Calu3 (cell line): ENCODE results near the gene CAMK1D. TPM values are rescaled to one million over a fixed set of nuclear protein-coding genes. Genes with fewer than 3 reads are reported as not detected.

Source experiments
- BruUV-seq: library from RNA; stranded (reverse); fragments of 400-500 nt; replicated peaks from 2 replicates; lab custom pipeline; 2021; lab: Mats Ljungman, UMichigan
- CTCF ChIA-PET: fragments of 300-600 bp; sonication (Branson Sonifier 250); formaldehyde crosslinking; loops from one replicate; lab custom pipeline; 2022; ENCODE audit warnings: antibody characterized with exemption; lab: Charles Lee
- DNase-seq: peaks from one replicate; pipeline ENCODE4 v3.0.0; 2022
- H3K27ac Mint-ChIP-seq: one replicate; pipeline ENCODE4 v1.8.0; 2022; ENCODE audit warnings: mixed read lengths; ENCODE audit not compliant: unreplicated experiment
- H3K27me3 Mint-ChIP-seq: one replicate; pipeline ENCODE4 v1.8.0; 2022; ENCODE audit warnings: mixed read lengths; ENCODE audit not compliant: unreplicated experiment
- H3K36me3 Mint-ChIP-seq: one replicate; pipeline ENCODE4 v1.8.0; 2022; ENCODE audit warnings: mild to moderate bottlenecking, moderate library complexity, mixed read lengths; ENCODE audit not compliant: insufficient read depth, unreplicated experiment
- H3K4me1 Mint-ChIP-seq: one replicate; pipeline ENCODE4 v1.8.0; 2022; ENCODE audit warnings: mild to moderate bottlenecking, low read depth, mixed read lengths; ENCODE audit not compliant: unreplicated experiment
- H3K4me3 Mint-ChIP-seq: one replicate; pipeline ENCODE4 v1.8.0; 2022; ENCODE audit warnings: mild to moderate bottlenecking, low read depth, moderate library complexity, mixed read lengths; ENCODE audit not compliant: unreplicated experiment
- H3K9me3 Mint-ChIP-seq: one replicate; pipeline ENCODE4 v1.8.0; 2022; ENCODE audit warnings: low read depth, mixed read lengths; ENCODE audit not compliant: unreplicated experiment
- CTCF ChIP-seq: fragments of 200-600 bp; IDR thresholded peaks from one replicate; pipeline ENCODE4 v1.8.0; 2022; ENCODE audit warnings: antibody characterized with exemption; ENCODE audit not compliant: unreplicated experiment
- intact Hi-C: fragments of 100-400 bp; cut with micrococcal nuclease; formaldehyde crosslinking; loops from one replicate; pipeline ENCODE4 v1.10.0; 2022; ENCODE audit not compliant: unreplicated experiment
- total RNA-seq: library from RNA; stranded (reverse); gene quantifications from 2 replicates; pipeline ENCODE4 v1.2.3, GENCODE V29; 2022

CAMK1D gene
- total RNA-seq, 1 experiment from 2014 or later: 2.6 TPM

DNA sequence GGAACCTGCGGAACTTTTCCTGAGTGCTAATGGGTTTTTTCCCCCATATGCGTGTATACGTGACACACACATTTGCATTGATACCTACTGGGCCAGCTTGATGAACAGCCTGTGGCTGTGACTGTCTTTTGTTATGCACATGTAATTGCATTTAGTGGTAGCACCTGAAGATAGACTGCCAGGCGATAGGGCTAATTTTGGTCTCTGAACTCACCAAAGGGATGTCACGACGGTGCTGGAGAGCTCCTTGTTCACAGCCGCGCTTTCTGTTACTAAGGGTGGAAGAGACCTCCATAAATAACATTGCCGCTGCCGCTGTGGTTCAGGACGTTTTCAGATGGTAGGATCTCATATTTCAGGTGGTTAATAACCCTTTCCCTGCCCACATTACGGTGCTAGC lies 133.2 kb downstream of the CAMK1D start:
- no peak for DNase-seq
- CTCF ChIA-PET: no interaction called here
- intact Hi-C loops: no loop called here
- H3K4me1 Mint-ChIP-seq: no peaks in the 10 kb centered on the region
- no TSS peak for BruUV-seq
- no peaks in the 10 kb centered on the region for H3K36me3 Mint-ChIP-seq
- no peak overlapping the region for H3K4me3 Mint-ChIP-seq
- no peaks in the 10 kb centered on the region for H3K9me3 Mint-ChIP-seq
- H3K27ac Mint-ChIP-seq: no peak overlapping the region
- peaks cover 56% of the 10 kb centered on the region for H3K27me3 Mint-ChIP-seq
- no peak for TF ChIP-seq CTCF

GRCh38 chr10:12484002-12484918 lies 134.9 kb downstream of the CAMK1D start:
- Mint-ChIP-seq H3K4me1 (no peaks in the 10 kb centered on the region), H3K27me3 (peaks cover 58% of the 10 kb centered on the region), H3K9me3 (no peaks in the 10 kb centered on the region), H3K4me3 (no peak overlapping the region), H3K27ac (no peak overlapping the region), H3K36me3 (no peaks in the 10 kb centered on the region)
- TF ChIP-seq CTCF: no peak
- intact Hi-C loops: no loop called here
- CTCF ChIA-PET: interaction anchor here (0.7 kb wide), 1 partner anchor 221 kb away, joined by 3 read pairs; no protein-coding TSS in a partner anchor
- no peak for DNase-seq
- BruUV-seq: no TSS peak

DNA sequence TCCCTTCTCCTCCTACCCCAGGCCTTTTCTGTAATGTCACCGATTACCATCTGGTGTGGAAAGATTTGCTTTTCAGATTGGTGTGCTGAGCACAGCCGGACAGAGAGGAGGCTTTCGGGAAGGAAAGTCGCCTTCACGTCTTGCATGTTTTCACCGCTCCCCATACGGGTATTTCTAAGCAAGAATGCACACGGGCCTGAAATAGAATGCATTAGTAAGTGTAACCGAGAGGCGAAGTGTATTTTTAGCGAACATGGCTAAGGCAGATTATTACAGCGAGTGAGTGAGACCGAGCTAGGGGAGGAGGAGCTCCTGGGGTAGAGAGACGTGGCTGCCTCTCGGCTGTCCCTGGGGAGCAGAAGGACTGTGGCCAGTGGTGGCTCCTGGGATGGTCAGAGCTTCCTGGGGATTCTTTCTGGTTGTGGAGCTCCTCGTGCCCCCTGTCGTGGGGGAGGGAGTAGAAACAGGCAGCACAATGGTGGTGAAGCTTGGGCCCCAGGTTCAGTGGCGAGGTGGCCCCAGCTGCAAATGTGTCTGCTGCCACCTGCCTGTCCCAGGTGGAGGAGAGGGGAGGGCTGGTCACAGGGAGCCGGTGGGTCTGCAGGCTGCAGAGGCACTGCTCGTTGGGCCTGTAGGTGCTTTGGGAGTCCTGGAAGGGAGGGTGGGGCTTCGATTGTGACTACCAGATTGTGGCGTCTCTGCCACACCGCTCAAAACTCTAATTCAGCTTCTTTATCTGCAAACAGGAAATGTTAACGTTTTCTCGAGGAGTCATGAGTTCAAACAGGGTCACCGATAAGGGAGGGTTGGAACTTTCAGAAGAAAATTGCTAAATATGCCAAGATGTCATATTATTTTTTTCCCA lies 135.8 kb downstream of the CAMK1D start:
- Mint-ChIP-seq H3K9me3 (no peaks in the 10 kb centered on the region), H3K4me3 (no peak overlapping the region), H3K4me1 (no peaks in the 10 kb centered on the region), H3K27ac (no peak overlapping the region), H3K36me3 (no peaks in the 10 kb centered on the region), H3K27me3 (peaks cover 63% of the 10 kb centered on the region)
- peak; percentile 38 for DNase-seq
- intact Hi-C loops: loop anchor here (5.0 kb wide), 1 partner anchor 223 kb away; no protein-coding TSS in a partner anchor
- TF ChIP-seq CTCF: no peak
- BruUV-seq: no TSS peak
- CTCF ChIA-PET: interaction anchor here (0.7 kb wide), 1 partner anchor 222 kb away, joined by 3 read pairs; no protein-coding TSS in a partner anchor

DNA sequence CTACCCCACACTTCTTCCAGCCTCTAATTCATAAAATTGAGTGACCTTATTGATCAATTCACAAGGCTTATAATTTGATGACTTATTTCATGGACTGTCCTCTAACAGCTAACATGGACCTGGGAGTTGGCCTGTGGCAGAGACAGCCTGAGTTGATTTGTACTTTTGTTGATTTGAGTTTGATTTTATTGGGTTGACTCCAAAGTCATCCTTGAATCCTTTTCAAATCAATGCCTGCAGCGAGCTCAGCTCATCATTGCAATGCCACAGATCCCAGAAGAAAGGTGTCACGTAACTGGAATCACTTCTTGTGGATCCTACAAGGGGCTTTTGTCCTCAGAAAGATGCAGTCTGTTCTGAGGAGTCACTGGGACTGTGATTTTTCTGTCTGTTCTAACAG lies 138.0 kb downstream of the CAMK1D start:
- Mint-ChIP-seq H3K27me3 (peaks cover 66% of the 10 kb centered on the region), H3K36me3 (no peaks in the 10 kb centered on the region), H3K27ac (no peak overlapping the region), H3K9me3 (no peaks in the 10 kb centered on the region), H3K4me3 (no peak overlapping the region), H3K4me1 (no peaks in the 10 kb centered on the region)
- DNase-seq: no peak
- CTCF ChIA-PET: interaction anchor here (0.6 kb wide), 1 partner anchor 15 kb away, joined by 4 read pairs; no protein-coding TSS in a partner anchor
- BruUV-seq: no TSS peak
- TF ChIP-seq CTCF: no peak
- intact Hi-C loops: loop anchor here (5.0 kb wide), 1 partner anchor 225 kb away; no protein-coding TSS in a partner anchor
